ENCODE results near the gene KRTAP9-6. TPM values are rescaled to one million over a fixed set of nuclear protein-coding genes. Genes with fewer than 3 reads are reported as not detected.
"Not testable (repeated sequence)": the region's sequence is repeated elsewhere in the genome, so short reads cannot be mapped to it uniquely, and the experiment has no call there.

KRTAP9-6 gene, protein sequence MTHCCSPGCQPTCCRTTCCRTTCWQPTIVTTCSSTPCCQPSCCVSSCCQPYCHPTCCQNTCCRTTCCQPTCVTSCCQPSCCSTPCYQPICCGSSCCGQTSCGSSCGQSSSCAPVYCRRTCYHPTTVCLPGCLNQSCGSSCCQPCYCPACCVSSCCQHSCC
- total RNA-seq = not detected

DNA sequence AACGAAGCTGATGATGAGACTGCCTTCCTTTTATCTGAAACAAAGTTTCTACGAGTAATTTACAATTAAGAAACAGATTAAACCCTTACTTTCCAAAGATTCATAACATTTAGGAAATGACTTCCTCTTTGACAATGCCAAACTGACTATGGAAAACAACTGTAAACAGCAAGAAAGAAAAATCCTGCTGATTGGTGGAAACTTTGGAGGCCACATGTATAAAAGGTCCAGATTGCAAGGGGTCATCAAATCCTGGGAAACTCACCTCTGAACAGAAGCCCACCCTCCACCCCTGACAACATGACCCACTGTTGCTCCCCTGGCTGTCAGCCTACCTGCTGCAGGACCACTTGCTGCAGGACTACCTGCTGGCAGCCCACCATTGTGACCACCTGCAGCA, at the start of gene KRTAP9-6:
Gene KRTAP9-6, plus strand, starts transcription at position 301 of the 400 bp plus-strand sequence. Its CDS starts 0 bp downstream, at position 301.
- ATAC-seq = no peak
- Mint-ChIP-seq H3K9me3 (ENCODE audit: low read depth) (no peaks in the 10 kb centered on the region), H3K4me1 (no peaks in the 10 kb centered on the region), H3K27ac (no peak within 1 kb of the TSS), H3K4me3 (no peak within 1 kb of the TSS), H3K36me3 (no peaks in the 10 kb centered on the region), H3K27me3 (peaks cover 34% of the 10 kb centered on the region)
- CTCF ChIA-PET = no interaction called here
- DNase-seq = no peak

DNA sequence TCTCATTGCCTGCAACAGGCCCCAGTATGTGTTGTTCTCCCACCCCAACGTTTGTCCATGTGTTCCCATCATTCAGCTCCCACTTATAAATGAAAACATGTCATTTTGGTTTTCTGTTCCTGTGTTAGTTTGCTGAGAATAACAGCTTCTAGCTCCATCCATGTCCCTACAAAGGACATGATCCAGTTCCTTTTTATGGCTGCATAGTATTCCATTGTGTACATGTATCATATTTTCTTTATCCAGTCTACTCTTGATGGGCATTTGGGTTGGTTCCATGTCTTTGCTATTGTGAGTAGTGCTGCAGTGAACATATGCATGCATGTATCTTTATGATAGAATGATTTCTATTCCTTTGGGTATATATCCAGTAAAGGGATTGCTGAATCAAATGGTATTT, 49.5 kb upstream of the KRTAP9-6 start:
- CTCF ChIA-PET = no interaction called here
- H3K9me3 Mint-ChIP-seq (ENCODE audit: low read depth) = no peaks in the 10 kb centered on the region
- DNase-seq = no peak
- H3K36me3 Mint-ChIP-seq = no peaks in the 10 kb centered on the region
- H3K4me1 Mint-ChIP-seq = no peaks in the 10 kb centered on the region
- H3K4me3 Mint-ChIP-seq = no peak overlapping the region
- ATAC-seq = no peak
- no peak overlapping the region for H3K27ac Mint-ChIP-seq
- peaks cover 24% of the 10 kb centered on the region for H3K27me3 Mint-ChIP-seq

DNA sequence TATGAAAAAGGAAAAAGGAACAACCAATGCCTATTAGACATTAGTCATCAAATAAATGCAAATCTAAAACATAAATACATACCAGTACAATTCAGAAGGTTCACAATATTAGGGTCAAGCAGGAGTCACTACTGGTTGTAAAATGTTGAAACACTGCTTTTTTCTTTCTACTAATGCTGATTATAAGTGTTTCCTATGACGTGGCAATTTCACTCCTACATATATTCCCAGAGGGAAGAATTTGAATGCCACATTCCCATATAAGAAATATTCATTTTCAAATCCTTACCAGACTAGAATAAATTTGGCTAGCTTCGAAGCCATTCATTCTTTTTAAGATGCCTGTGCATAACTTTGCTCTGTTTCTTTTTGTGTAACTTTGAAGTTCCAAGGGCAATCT, 41.4 kb upstream of the KRTAP9-6 start:
- H3K9me3 Mint-ChIP-seq (ENCODE audit: low read depth) = no peaks in the 10 kb centered on the region
- CTCF ChIA-PET = no interaction called here
- no peaks in the 10 kb centered on the region for H3K36me3 Mint-ChIP-seq
- DNase-seq = no peak
- H3K27ac Mint-ChIP-seq = no peak overlapping the region
- H3K27me3 Mint-ChIP-seq = peaks cover 25% of the 10 kb centered on the region
- no peaks in the 10 kb centered on the region for H3K4me1 Mint-ChIP-seq
- no peak overlapping the region for H3K4me3 Mint-ChIP-seq
- no peak for ATAC-seq

DNA sequence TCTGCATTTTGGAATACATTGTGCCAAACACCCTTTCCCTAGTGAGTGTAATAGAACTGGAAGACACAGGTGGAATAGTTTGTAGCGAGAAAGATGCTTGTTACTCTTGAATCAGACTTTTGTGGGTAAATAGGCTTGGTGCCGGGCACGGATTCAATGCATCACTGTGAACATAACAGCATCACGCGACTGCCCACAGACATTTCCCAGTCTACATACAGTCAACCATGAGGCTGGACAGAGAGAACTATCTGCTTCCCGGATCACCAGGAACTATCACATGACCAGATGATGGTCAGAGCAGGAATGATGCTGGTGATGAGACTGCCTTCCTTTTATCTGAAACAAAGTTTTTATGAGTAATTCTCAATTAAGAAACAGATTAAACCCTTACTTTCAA, 39.1 kb upstream of the KRTAP9-6 start:
- Mint-ChIP-seq H3K4me3 (no peak overlapping the region), H3K36me3 (no peaks in the 10 kb centered on the region), H3K9me3 (ENCODE audit: low read depth) (no peaks in the 10 kb centered on the region), H3K27ac (no peak overlapping the region), H3K27me3 (peaks cover 20% of the 10 kb centered on the region), H3K4me1 (no peaks in the 10 kb centered on the region)
- DNase-seq (no peak), ATAC-seq (no peak)
- CTCF ChIA-PET = no interaction called here

DNA sequence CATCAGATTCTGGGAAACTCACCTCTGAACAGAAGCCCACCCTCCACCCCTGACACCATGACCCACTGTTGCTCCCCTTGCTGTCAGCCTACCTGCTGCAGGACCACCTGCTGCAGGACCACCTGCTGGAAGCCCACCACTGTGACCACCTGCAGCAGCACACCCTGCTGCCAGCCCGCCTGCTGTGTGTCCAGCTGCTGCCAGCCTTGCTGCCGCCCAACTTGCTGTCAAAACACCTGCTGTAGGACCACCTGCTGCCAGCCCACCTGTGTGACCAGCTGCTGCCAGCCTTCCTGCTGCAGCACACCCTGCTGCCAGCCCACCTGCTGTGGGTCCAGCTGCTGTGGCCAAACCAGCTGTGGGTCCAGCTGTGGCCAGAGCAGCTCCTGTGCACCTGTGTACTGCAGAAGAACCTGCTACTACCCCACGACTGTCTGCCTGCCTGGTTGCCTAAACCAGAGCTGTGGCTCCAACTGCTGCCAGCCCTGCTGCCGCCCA, 38.5 kb upstream of the KRTAP9-6 start, which contains the start of gene KRTAP9-2:
Gene KRTAP9-2, plus strand, starts transcription at position 51 of the 498 bp plus-strand sequence. Its CDS starts 7 bp downstream, at position 58.
- H3K4me1 Mint-ChIP-seq; H3K27ac Mint-ChIP-seq; H3K4me3 Mint-ChIP-seq; ATAC-seq; CTCF ChIA-PET; H3K9me3 Mint-ChIP-seq (ENCODE audit: low read depth); H3K36me3 Mint-ChIP-seq; DNase-seq: not testable (repeated sequence)
- peaks cover 20% of the 10 kb centered on the region for H3K27me3 Mint-ChIP-seq

DNA sequence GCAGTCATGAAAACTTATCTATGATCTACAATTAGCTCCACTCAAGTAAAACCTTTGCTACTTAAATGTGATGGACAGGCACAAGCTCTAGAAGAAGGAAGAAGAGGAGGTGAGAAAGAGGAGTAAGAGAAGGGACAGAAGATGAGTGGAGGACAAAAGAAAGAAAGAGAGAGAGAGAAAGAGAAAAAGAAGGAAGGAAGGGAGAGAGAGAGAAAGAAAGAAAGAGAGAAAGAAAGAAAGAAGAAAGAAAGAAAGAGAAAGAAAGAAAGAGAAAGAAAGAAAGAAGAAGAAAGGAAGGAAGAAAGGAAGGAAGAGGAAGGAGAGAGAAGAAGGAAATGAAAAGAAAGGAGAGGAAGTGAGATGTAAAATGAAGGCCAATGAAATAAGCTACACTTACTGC, 35.1 kb upstream of the KRTAP9-6 start:
- CTCF ChIA-PET = no interaction called here
- no peaks in the 10 kb centered on the region for H3K36me3 Mint-ChIP-seq
- H3K4me3 Mint-ChIP-seq = no peak overlapping the region
- ATAC-seq = no peak
- H3K27me3 Mint-ChIP-seq = peaks cover 29% of the 10 kb centered on the region
- DNase-seq = no peak
- no peak overlapping the region for H3K27ac Mint-ChIP-seq
- no peaks in the 10 kb centered on the region for H3K4me1 Mint-ChIP-seq
- H3K9me3 Mint-ChIP-seq (ENCODE audit: low read depth) = no peaks in the 10 kb centered on the region

DNA sequence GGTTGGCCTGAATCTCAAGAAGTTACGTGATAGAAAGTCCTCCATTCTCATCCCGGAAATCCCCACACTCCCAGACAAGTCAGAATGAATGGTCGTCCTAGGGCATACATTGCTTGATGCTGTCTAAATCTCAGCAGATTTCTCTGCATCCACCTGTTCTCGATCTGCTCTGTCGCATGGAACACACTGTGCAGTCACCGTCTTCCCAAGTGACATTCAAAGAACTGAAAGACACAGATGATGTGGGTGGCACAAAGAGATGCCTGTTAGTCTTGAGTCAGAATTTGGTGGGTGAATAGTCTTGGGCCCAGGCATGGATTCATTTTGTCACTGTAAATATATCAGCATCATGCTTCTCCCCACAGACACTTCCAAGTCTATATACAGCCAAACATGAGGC, 33.4 kb upstream of the KRTAP9-6 start:
- no peaks in the 10 kb centered on the region for H3K9me3 Mint-ChIP-seq (ENCODE audit: low read depth)
- no peaks in the 10 kb centered on the region for H3K4me1 Mint-ChIP-seq
- H3K27me3 Mint-ChIP-seq = peaks cover 34% of the 10 kb centered on the region
- ATAC-seq (no peak), DNase-seq (no peak)
- CTCF ChIA-PET = no interaction called here
- H3K27ac Mint-ChIP-seq = no peak overlapping the region
- no peaks in the 10 kb centered on the region for H3K36me3 Mint-ChIP-seq
- H3K4me3 Mint-ChIP-seq = no peak overlapping the region

DNA sequence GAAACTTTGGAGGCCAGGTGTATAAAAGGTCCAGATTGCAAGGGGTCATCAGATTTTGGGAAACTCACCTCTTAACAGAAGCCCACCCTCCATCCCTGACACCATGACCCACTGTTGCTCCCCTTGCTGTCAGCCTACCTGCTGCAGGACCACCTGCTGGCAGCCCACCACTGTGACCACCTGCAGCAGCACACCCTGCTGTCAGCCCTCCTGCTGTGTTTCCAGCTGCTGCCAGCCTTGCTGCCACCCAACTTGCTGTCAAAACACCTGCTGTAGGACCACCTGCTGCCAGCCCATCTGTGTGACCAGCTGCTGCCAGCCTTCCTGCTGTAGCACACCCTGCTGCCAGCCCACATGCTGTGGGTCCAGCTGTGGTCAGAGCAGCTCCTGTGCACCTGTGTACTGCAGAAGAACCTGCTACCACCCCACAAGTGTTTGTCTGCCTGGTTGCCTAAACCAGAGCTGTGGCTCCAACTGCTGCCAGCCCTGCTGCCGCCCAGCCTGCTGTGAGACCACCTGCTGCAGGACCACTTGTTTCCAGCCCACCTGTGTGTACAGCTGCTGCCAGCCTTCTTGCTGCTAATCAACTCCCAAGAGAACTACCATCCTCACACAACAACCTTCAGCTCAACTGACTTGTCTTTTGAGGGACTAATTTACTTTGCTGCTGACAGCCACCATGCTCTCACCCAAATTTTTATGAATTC, 32.6 kb upstream of the KRTAP9-6 start, which contains the start of gene KRTAP9-3:
Gene KRTAP9-3, plus strand, starts transcription at position 51 of the 707 bp plus-strand sequence. Its CDS starts 53 bp downstream, at position 104.
- H3K4me3 Mint-ChIP-seq; H3K4me1 Mint-ChIP-seq; H3K36me3 Mint-ChIP-seq; H3K27ac Mint-ChIP-seq; ATAC-seq; H3K9me3 Mint-ChIP-seq (ENCODE audit: low read depth); CTCF ChIA-PET; DNase-seq: not testable (repeated sequence)
- H3K27me3 Mint-ChIP-seq = peaks cover 34% of the 10 kb centered on the region

DNA sequence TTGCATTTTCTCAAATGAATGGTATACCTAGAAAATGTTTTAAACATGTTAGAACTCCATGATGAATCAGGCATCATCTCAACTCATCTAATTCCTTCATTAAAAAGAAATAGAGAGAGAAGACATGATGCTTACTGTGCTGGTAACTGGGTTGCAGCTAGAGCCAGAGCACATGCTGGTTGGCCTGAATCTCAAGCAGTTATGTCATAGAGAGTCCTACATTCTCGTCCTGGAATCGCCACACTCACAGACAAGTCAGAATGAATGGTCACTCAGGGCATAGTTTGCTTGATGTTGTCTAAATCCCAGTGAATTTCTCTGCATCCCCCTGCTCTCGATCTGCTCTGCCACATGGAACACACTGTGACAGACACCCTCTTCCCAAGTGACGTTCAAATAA, 28.1 kb upstream of the KRTAP9-6 start:
- H3K36me3 Mint-ChIP-seq; H3K4me3 Mint-ChIP-seq; H3K4me1 Mint-ChIP-seq; CTCF ChIA-PET; H3K9me3 Mint-ChIP-seq (ENCODE audit: low read depth); ATAC-seq; DNase-seq; H3K27ac Mint-ChIP-seq: not testable (repeated sequence)
- peaks cover 42% of the 10 kb centered on the region for H3K27me3 Mint-ChIP-seq

DNA sequence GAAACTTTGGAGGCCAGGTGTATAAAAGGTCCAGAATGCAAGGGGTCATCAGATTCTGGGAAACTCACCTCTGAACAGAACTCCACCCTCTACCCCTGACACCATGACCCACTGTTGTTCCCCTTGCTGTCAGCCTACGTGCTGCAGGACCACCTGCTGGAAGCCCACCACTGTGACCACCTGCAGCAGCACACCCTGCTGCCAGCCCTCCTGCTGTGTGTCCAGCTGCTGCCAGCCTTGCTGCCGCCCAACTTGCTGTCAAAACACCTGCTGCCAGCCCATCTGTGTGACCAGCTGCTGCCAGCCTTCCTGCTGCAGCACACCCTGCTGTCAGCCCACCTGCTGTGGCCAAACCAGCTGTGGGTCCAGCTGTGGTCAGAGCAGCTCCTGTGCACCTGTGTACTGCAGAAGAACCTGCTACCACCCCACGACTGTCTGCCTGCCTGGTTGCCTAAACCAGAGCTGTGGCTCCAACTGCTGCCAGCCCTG, 27.2 kb upstream of the KRTAP9-6 start, which contains the start of gene KRTAP9-8:
Gene KRTAP9-8, plus strand, starts transcription at position 51 of the 489 bp plus-strand sequence. Its CDS starts 53 bp downstream, at position 104.
- H3K27me3 Mint-ChIP-seq = peaks cover 41% of the 10 kb centered on the region
- H3K9me3 Mint-ChIP-seq (ENCODE audit: low read depth); H3K4me1 Mint-ChIP-seq; DNase-seq; H3K27ac Mint-ChIP-seq; CTCF ChIA-PET; H3K4me3 Mint-ChIP-seq; ATAC-seq; H3K36me3 Mint-ChIP-seq: not testable (repeated sequence)

DNA sequence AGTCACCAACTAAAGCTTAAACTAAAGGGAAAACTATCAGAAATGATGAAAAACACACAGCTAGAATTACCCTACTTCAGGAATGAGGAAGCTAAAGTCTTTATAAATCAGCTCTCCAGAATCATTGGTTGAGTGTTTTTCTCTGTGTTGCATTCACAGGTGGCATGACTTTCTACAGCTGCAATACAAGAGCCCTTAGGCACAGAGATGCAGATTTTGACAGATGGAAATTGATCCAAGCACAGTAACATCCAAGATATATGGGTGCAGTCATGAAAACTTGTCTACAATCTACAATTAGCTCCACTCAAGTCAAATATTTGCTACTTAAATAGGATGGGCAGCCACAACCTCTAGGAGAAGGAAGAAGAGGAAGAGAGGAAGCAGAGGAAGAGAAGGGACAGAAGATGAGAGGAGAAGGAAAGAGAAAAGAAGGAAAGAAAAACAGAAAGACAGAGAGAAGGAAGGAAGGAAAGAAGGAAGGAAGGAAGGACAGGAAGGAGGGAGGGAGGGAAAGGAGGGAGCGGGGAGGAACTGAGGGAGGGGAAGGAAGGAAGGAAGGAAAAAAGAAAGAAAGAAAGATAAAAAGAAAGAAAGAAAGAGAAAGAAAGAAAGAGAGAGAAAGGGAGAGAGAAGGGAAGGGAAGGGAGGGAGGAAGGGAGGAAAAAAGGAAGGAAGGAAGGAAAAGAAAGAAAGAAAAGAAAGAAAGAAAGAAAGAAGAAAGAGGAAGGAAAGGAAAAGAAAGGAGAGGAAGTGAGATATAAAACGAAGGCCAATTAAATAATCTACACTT, 18.0 kb upstream of the KRTAP9-6 start:
- H3K4me3 Mint-ChIP-seq; CTCF ChIA-PET; DNase-seq; H3K27ac Mint-ChIP-seq; H3K4me1 Mint-ChIP-seq; H3K36me3 Mint-ChIP-seq; ATAC-seq; H3K9me3 Mint-ChIP-seq (ENCODE audit: low read depth): not testable (repeated sequence)
- peaks cover 40% of the 10 kb centered on the region for H3K27me3 Mint-ChIP-seq

DNA sequence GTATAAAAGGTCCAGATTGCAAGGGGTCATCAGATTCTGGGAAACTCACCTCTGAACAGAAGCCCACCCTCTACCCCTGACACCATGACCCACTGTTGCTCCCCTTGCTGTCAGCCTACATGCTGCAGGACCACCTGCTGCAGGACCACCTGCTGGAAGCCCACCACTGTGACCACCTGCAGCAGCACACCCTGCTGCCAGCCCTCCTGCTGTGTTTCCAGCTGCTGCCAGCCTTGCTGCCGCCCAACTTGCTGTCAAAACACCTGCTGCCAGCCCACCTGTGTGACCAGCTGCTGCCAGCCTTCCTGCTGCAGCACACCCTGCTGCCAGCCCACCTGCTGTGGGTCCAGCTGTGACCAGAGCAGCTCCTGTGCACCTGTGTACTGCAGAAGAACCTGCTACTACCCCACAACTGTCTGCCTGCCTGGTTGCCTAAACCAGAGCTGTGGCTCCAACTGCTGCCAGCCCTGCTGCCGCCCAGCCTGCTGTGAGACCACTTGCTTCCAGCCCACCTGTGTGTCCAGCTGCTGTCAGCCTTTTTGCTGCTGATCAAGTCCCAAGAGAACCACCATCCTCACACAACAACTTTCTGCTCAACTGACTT, 15.4 kb upstream of the KRTAP9-6 start, which contains the start of gene KRTAP9-4:
Gene KRTAP9-4, plus strand, starts transcription at position 51 of the 604 bp plus-strand sequence. Its CDS starts 34 bp downstream, at position 85.
- H3K9me3 Mint-ChIP-seq (ENCODE audit: low read depth); ATAC-seq; H3K27ac Mint-ChIP-seq; H3K36me3 Mint-ChIP-seq; H3K4me1 Mint-ChIP-seq; H3K4me3 Mint-ChIP-seq; DNase-seq; CTCF ChIA-PET: not testable (repeated sequence)
- peaks cover 43% of the 10 kb centered on the region for H3K27me3 Mint-ChIP-seq

DNA sequence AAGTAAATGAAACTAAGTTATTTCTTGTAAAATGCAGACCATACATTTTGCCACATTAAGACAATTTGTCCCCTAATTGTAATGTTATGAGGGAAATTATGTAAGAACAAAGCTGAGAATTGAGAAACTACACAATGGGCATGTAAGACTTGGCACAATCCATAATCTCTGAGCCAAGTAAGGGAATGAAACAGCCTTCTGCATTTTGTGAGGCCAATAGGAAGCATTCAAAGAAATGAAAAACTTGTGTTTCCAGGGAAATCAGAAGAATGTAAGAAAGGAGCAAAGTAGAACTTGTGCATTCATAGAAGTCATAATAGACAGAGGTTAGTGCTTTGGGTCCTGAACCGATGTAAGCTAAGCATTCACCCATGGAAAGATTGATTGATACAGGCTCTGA, 13.9 kb upstream of the KRTAP9-6 start:
- no peaks in the 10 kb centered on the region for H3K9me3 Mint-ChIP-seq (ENCODE audit: low read depth)
- CTCF ChIA-PET = interaction anchor here (0.9 kb wide), 1 partner anchor 196 kb away, joined by 3 read pairs; no protein-coding TSS in a partner anchor
- H3K4me1 Mint-ChIP-seq = no peaks in the 10 kb centered on the region
- no peaks in the 10 kb centered on the region for H3K36me3 Mint-ChIP-seq
- peaks cover 44% of the 10 kb centered on the region for H3K27me3 Mint-ChIP-seq
- no peak overlapping the region for H3K27ac Mint-ChIP-seq
- no peak for DNase-seq
- no peak for ATAC-seq
- no peak overlapping the region for H3K4me3 Mint-ChIP-seq
